ENCODE results near the gene KCNQ1OT1.

- TF ChIP-seq, protein P1, sequence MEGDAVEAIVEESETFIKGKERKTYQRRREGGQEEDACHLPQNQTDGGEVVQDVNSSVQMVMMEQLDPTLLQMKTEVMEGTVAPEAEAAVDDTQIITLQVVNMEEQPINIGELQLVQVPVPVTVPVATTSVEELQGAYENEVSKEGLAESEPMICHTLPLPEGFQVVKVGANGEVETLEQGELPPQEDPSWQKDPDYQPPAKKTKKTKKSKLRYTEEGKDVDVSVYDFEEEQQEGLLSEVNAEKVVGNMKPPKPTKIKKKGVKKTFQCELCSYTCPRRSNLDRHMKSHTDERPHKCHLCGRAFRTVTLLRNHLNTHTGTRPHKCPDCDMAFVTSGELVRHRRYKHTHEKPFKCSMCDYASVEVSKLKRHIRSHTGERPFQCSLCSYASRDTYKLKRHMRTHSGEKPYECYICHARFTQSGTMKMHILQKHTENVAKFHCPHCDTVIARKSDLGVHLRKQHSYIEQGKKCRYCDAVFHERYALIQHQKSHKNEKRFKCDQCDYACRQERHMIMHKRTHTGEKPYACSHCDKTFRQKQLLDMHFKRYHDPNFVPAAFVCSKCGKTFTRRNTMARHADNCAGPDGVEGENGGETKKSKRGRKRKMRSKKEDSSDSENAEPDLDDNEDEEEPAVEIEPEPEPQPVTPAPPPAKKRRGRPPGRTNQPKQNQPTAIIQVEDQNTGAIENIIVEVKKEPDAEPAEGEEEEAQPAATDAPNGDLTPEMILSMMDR (IDR thresholded peaks at IDR 0.05), result no peak
- TF ChIP-seq POLR2A (IDR thresholded peaks at IDR 0.05), result no peak
Observed at GRCh38 chr11:2588809-2589537, 110.8 kb downstream of the KCNQ1OT1 start.

Measured in adrenal gland (tissue), 5 donors.